Measurements from ENCODE around the gene PEX14.

The PEX14 gene

GRCh38 chr1:10614377-10615225 lies 139.9 kb downstream of the PEX14 start:
- no peak overlapping the region for H3K4me3 ChIP-seq (replicated peaks; ENCODE audit: low read depth, low read length)
- DNase-seq (ENCODE audit: extremely low read depth, low read depth), result no peak
- no peak for TF ChIP-seq CTCF (IDR thresholded peaks at IDR 0.05; ENCODE audit: low read depth, low read length, missing control alignments)

GRCh38 chr1:10615332-10615731 lies 140.6 kb downstream of the PEX14 start:
- no peak for TF ChIP-seq CTCF (IDR thresholded peaks at IDR 0.05; ENCODE audit: low read depth, low read length, missing control alignments)
- no peak for DNase-seq (ENCODE audit: extremely low read depth, low read depth)
- H3K4me3 ChIP-seq (replicated peaks; ENCODE audit: low read depth, low read length), result no peak overlapping the region

DNA sequence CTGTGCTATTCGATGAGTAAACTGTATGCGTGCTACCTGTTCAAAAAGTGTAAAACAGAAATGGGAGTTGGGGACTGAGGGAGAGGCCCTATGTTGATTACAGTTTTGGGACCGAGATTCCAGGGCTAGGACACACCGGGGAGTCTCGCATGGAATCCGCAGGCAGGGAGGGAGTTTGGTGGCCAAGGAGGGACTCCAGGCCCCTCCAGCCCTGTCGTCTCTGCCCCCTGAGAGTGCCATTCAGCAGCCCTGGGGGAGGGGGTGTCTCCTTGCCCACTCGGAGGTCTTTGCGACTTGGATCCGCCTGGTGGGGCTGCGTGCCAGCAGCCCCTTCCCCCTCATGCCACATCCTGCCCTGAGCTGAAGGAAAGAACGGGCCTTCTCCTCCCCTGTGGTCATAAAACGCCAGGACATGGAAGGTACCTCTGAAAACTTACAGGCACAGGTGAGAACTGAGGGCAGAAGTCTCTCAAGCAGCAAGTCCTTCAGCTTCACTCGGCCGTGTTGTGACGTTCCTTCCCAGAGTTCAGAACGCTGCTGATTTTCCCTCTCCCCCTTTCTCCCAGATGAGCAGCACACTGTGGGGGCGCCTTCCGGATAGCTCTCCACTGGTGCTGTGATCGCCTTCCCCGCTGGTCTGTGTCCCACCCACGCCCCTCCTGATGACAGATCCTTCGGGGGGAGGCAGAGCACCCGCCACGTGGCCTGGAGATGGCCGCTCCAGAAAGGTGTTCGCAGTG lies 141.4 kb downstream of the PEX14 start:
- DNase-seq (ENCODE audit: extremely low read depth, low read depth), result no peak
- no peak for TF ChIP-seq CTCF (IDR thresholded peaks at IDR 0.05; ENCODE audit: low read depth, low read length, missing control alignments)
- no peak overlapping the region for H3K4me3 ChIP-seq (replicated peaks; ENCODE audit: low read depth, low read length)

DNA sequence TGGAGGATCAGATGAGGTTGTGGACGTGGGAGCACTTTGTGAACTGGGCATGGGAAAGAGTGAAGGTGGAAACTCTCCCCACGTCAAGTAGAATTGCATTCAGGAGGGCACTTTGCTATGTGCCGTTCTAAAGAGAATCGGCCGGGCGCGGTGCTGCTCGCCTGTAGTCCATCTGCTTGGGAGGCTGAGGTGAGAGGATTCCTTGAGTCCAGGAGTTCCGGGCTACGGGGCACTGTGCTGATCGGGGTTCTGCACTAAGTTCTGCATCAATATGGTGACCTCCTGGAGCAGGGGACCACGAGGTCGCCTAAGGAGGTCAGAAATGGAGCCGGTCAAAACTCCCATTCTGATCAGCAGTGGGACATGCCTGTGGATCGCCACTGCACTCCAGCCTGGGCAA lies 141.9 kb downstream of the PEX14 start:
- no peak for DNase-seq (ENCODE audit: extremely low read depth, low read depth)
- no peak for TF ChIP-seq CTCF (IDR thresholded peaks at IDR 0.05; ENCODE audit: low read depth, low read length, missing control alignments)
- H3K4me3 ChIP-seq (replicated peaks; ENCODE audit: low read depth, low read length), result no peak overlapping the region

DNA sequence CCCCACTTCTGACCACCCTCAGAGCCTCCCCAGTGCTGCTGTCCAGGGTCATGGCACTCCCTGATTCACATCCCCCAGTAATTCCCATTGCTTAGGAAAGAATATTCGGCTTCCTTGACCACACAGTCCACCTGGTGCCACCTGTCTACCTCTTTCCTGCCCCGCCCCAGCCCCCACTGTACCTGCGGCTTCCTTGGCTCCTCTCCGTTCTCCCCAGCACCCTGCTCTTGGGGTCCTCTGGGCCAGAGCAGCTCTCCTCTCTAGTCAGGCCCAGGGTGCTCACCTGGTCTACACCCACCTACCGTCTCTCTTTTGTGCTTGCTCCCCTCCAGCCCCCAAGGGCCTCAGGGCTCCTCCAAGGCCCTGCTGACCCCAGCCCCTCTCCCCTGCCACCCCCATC lies 142.6 kb downstream of the PEX14 start:
- DNase-seq (ENCODE audit: extremely low read depth, low read depth), result no peak
- no peak for TF ChIP-seq CTCF (IDR thresholded peaks at IDR 0.05; ENCODE audit: low read depth, low read length, missing control alignments)
- H3K4me3 ChIP-seq (replicated peaks; ENCODE audit: low read depth, low read length), result no peak overlapping the region

DNA sequence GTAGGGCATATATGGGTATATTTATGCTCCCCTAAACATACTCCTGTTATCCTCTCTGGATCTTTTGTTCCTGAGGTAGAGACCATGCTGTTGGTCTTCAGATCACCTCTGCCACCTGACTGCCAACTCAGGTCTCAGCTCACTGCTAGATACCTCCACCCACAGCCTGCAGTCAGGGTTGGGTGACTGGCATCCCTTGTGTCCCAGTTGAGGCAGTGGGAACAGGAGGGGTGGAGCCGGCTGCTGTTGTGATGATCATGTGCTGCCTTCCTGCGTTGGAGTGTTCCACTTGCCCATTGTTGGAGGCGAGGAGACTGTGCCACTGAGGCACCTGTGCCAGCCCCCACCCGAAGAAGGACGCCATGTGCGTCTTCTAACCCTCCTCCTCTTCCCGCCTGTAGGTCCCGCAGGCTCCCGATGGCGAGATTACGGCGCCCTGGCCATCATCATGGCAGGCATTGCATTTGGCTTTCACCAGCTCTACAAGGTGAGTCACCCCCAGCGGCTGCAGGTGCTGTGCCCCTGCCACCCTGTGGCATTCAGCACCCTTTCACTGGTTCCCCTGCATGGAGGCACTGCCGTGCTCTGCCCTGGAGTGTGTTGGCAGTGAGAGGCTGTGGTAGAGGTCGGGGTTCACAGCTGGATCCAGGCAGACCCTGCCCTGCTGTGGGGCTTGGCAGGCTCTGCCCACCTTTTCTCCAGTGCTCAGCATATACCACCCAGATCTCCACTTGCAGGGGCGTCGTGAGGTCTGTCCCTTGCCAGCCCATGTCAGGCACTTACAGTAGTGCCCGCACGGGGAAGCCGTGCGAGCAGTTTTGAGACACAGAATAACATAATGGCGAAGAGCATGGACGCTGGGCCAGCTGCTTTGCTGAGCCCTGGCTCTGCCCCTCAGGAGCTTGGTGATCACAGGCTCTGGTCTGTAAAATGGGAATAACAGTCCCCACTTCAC lies 143.5 kb downstream of the PEX14 start:
- no peak for DNase-seq (ENCODE audit: extremely low read depth, low read depth)
- no peak overlapping the region for H3K4me3 ChIP-seq (replicated peaks; ENCODE audit: low read depth, low read length)
- no peak for TF ChIP-seq CTCF (IDR thresholded peaks at IDR 0.05; ENCODE audit: low read depth, low read length, missing control alignments)
